ENCODE measurements around the gene PPP6R3.

GRCh38 chr11:68661697-68662603 lies 201.4 kb downstream of the PPP6R3 start:
- TF ChIP-seq, protein P1, sequence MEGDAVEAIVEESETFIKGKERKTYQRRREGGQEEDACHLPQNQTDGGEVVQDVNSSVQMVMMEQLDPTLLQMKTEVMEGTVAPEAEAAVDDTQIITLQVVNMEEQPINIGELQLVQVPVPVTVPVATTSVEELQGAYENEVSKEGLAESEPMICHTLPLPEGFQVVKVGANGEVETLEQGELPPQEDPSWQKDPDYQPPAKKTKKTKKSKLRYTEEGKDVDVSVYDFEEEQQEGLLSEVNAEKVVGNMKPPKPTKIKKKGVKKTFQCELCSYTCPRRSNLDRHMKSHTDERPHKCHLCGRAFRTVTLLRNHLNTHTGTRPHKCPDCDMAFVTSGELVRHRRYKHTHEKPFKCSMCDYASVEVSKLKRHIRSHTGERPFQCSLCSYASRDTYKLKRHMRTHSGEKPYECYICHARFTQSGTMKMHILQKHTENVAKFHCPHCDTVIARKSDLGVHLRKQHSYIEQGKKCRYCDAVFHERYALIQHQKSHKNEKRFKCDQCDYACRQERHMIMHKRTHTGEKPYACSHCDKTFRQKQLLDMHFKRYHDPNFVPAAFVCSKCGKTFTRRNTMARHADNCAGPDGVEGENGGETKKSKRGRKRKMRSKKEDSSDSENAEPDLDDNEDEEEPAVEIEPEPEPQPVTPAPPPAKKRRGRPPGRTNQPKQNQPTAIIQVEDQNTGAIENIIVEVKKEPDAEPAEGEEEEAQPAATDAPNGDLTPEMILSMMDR (conservative IDR thresholded peaks at IDR 0.05; ENCODE audit: low read length), result no peak
- no peak for TF ChIP-seq EZH2phosphoT487 (IDR thresholded peaks at IDR 0.05; ENCODE audit: borderline replicate concordance)

All from Loucy (cell line).